Lower leg skin (tissue), 4 donors: ENCODE data around the gene FAM117B. TPM values are rescaled to one million over a fixed set of nuclear protein-coding genes. Genes with fewer than 3 reads are reported as not detected.
"Not testable (repeated sequence)": the region's sequence is repeated elsewhere in the genome, so short reads cannot be mapped to it uniquely, and the experiment has no call there.

Source experiments
- DNase-seq, 2 donors: peaks; one replicate each; pipeline ENCODE4 v3.0.0-alpha.2; 2019; ENCODE audit warnings: low spot score in 2 of 2
- H3K4me3 ChIP-seq: fragments of 200-600 bp; sonication (generic); 2 replicates; pipeline ENCODE4 v1.5.1; 2017; ENCODE audit warnings: mild to moderate bottlenecking, low read depth; ENCODE audit not compliant: poor library complexity, severe bottlenecking
- CTCF ChIP-seq, 3 donors: fragments of 450-650 bp; IDR thresholded peaks; one replicate each; pipeline ENCODE4 v1.5.1; 2016; ENCODE audit warnings: antibody characterized with exemption in 3 of 3, mild to moderate bottlenecking in 3 of 3, moderate library complexity in 2 of 3
- POLR2A ChIP-seq, 2 donors: fragments of 450-650 bp; IDR thresholded peaks; one replicate each; pipeline ENCODE4 v1.6.1; 2016 to 2017; ENCODE audit warnings: antibody characterized with exemption in 2 of 2, mild to moderate bottlenecking in 1 of 2, moderate library complexity in 1 of 2
- WGBS, 2 donors: methylation state at CpG; one replicate each; pipeline ENCODE4 v1.1.5; 2018; 5-methylcytosine and 5-hydroxymethylcytosine counted together
- intact Hi-C: fragments of 100-400 bp; cut with DNase I; formaldehyde crosslinking; loops from one replicate; pipeline ENCODE4 v1.15.0; 2023; ENCODE audit warnings: low total_unique reads
- total RNA-seq, 4 donors: library from RNA; depleted of rRNA; stranded (reverse); fragments of >200 nt; gene quantifications; one replicate each; pipeline ENCODE4 v1.1.0, GENCODE V29; 2016

Gene FAM117B
- total RNA-seq, 4 donors from 2014 or later, result 9.6 to 28.8 (median 17.0) TPM

GRCh38 chr2:202786842-202787241, 152.1 kb downstream of the FAM117B start:
- WGBS, 2 donors, result 90 to 91% methylated on average over 2 of the region's 2 CpGs
- DNase-seq, result no peak
- H3K4me3 ChIP-seq, result no peak overlapping the region
- TF ChIP-seq CTCF (IDR thresholded peaks at IDR 0.05) (no peak), POLR2A (IDR thresholded peaks at IDR 0.05) (no peak)
- intact Hi-C loops, result no loop called here

- no peak for DNase-seq
- no peak overlapping the region for H3K4me3 ChIP-seq
- 88 to 90% methylated on average over 2 of the region's 2 CpGs for WGBS, 2 donors
- TF ChIP-seq CTCF (IDR thresholded peaks at IDR 0.05) (no peak), POLR2A (IDR thresholded peaks at IDR 0.05) (no peak)
- intact Hi-C loops, result no loop called here
These were observed 155.9 kb downstream of the FAM117B start for GRCh38 chr2:202790676-202791075.

GRCh38 chr2:202797944-202798343, 163.2 kb downstream of the FAM117B start:
- no peak for DNase-seq
- no peak overlapping the region for H3K4me3 ChIP-seq
- intact Hi-C loops, result no loop called here
- TF ChIP-seq CTCF (IDR thresholded peaks at IDR 0.05), result no peak
- no peak for TF ChIP-seq POLR2A (IDR thresholded peaks at IDR 0.05)

GRCh38 chr2:202805911-202806310, 171.1 kb downstream of the FAM117B start:
- intact Hi-C loops, result not testable (repeated sequence)

GRCh38 chr2:202807431-202808138, 172.8 kb downstream of the FAM117B start:
- WGBS, 2 donors, result 63 to 94% methylated on average over 1 of the region's 1 CpG
- intact Hi-C loops, H3K4me3 ChIP-seq: not testable (repeated sequence)
- peak; percentile 71 to 93 for DNase-seq

More at GRCh38 chr2:202805911-202806310, 171.1 kb downstream of the FAM117B start:
- DNase-seq, H3K4me3 ChIP-seq: not testable (repeated sequence)
- WGBS, 2 donors, result 76 to 81% methylated on average over 9 of the region's 9 CpGs

- intact Hi-C loops, result no loop called here
- WGBS, 2 donors, result 70 to 81% methylated on average over 3 of the region's 3 CpGs
- DNase-seq, result no peak
- no peak for TF ChIP-seq POLR2A (IDR thresholded peaks at IDR 0.05)
- TF ChIP-seq CTCF (IDR thresholded peaks at IDR 0.05), result no peak
- no peak overlapping the region for H3K4me3 ChIP-seq
These were observed 174.0 kb downstream of the FAM117B start for GRCh38 chr2:202808754-202809153.

GRCh38 chr2:202813387-202813786, 178.6 kb downstream of the FAM117B start:
- no peak for DNase-seq
- H3K4me3 ChIP-seq, result no peak overlapping the region
- no peak for TF ChIP-seq POLR2A (IDR thresholded peaks at IDR 0.05)
- TF ChIP-seq CTCF (IDR thresholded peaks at IDR 0.05), result no peak
- 98% methylated on average over 3 of the region's 3 CpGs for WGBS, 2 donors
- intact Hi-C loops, result no loop called here
